GM23338 (cell line): Measurements from ENCODE around the gene ARHGAP42. TPM values are rescaled to one million over a fixed set of nuclear protein-coding genes. Genes with fewer than 3 reads are reported as not detected.

Source experiments
- ATAC-seq: fragments of 200-7000 bp; cut with Tn5 transposase; 3 replicates; pipeline ENCODE4 v1.9.1; 2020
- DNase-seq: peaks from one replicate; pipeline ENCODE4 v3.0.0-alpha.2; 2015; ENCODE audit warnings: low spot score
- H2AFZ ChIP-seq: fragments of 200-600 bp; sonication (generic); 2 replicates; pipeline ENCODE4 v1.8.0; 2016; ENCODE audit warnings: antibody characterized with exemption, mild to moderate bottlenecking, moderate library complexity
- H3F3A ChIP-seq: fragments of 200-600 bp; sonication (generic); replicated peaks from 2 replicates; pipeline ENCODE4 v1.8.0; 2017; ENCODE audit warnings: antibody characterized with exemption, mixed run types, low read depth
- H3K27ac ChIP-seq: fragments of 200-600 bp; sonication (generic); 2 replicates; pipeline ENCODE4 v1.6.1; 2016; ENCODE audit warnings: low read depth
- H3K27me3 ChIP-seq: fragments of 200-600 bp; sonication (generic); 2 replicates; pipeline ENCODE4 v1.8.0; 2016; ENCODE audit warnings: mild to moderate bottlenecking, mixed run types, moderate library complexity; ENCODE audit not compliant: insufficient read depth
- H3K36me3 ChIP-seq: fragments of 200-600 bp; sonication (generic); 2 replicates; pipeline ENCODE4 v1.8.0; 2016; ENCODE audit warnings: mild to moderate bottlenecking; ENCODE audit not compliant: insufficient read depth
- H3K4me1 ChIP-seq: fragments of 200-600 bp; sonication (generic); 2 replicates; pipeline ENCODE4 v1.8.0; 2016; ENCODE audit warnings: mild to moderate bottlenecking, moderate library complexity; ENCODE audit not compliant: insufficient read depth
- H3K4me2 ChIP-seq: fragments of 200-600 bp; sonication (generic); 2 replicates; pipeline ENCODE4 v1.7.1; 2017; ENCODE audit warnings: mixed run types
- H3K4me3 ChIP-seq: fragments of 200-600 bp; sonication (generic); 2 replicates; pipeline ENCODE4 v1.6.1; 2016; ENCODE audit warnings: mixed run types
- H3K79me2 ChIP-seq: fragments of 200-600 bp; sonication (generic); replicated peaks from 2 replicates; pipeline ENCODE4 v1.8.0; 2017; ENCODE audit warnings: mild to moderate bottlenecking; ENCODE audit not compliant: insufficient read depth
- H3K9me2 ChIP-seq: fragments of 200-600 bp; sonication (generic); 2 replicates; pipeline ENCODE4 v1.8.0; 2017; ENCODE audit not compliant: insufficient read depth
- H4K20me1 ChIP-seq: fragments of 200-600 bp; sonication (generic); replicated peaks from 2 replicates; pipeline ENCODE4 v1.8.0; 2017; ENCODE audit warnings: mild to moderate bottlenecking; ENCODE audit not compliant: insufficient read depth
- H3K27ac Mint-ChIP-seq: 2 replicates; pipeline ENCODE4 v1.8.0; 2020; ENCODE audit warnings: inconsistent platforms, mild to moderate bottlenecking, moderate library complexity, mixed read lengths
- H3K27me3 Mint-ChIP-seq: 3 replicates; pipeline ENCODE4 v1.8.0; 2022; ENCODE audit warnings: low read depth, mild to moderate bottlenecking, moderate library complexity, mixed read lengths, inconsistent platforms; ENCODE audit not compliant: insufficient read depth, poor library complexity
- H3K36me3 Mint-ChIP-seq: 3 replicates; pipeline ENCODE4 v1.8.0; 2021; ENCODE audit warnings: low read depth, mild to moderate bottlenecking, inconsistent platforms, moderate library complexity, mixed read lengths
- H3K4me1 Mint-ChIP-seq: 3 replicates; pipeline ENCODE4 v1.8.0; 2020; ENCODE audit warnings: mild to moderate bottlenecking, inconsistent platforms, mixed read lengths
- H3K4me3 Mint-ChIP-seq: 3 replicates; pipeline ENCODE4 v1.8.0; 2021; ENCODE audit warnings: moderate library complexity, mild to moderate bottlenecking, inconsistent platforms, mixed read lengths
- H3K9me3 Mint-ChIP-seq: 3 replicates; pipeline ENCODE4 v1.8.0; 2020; ENCODE audit warnings: moderate library complexity, mild to moderate bottlenecking, inconsistent platforms, mixed read lengths
- CREB1 ChIP-seq: fragments of 250-450 bp; sonication (Bioruptor Pico); IDR thresholded peaks from 2 replicates; pipeline ENCODE4 v1.5.0; 2020; ENCODE audit warnings: low read depth, mild to moderate bottlenecking, moderate library complexity
- CTCF ChIP-seq, 2 experiments: fragments of 200-600 bp in 1 of 2; sonication (generic) in 1 of 2; conservative IDR thresholded peaks; 2 replicates each; pipeline versions ENCODE4 v1.5.1 to v1.6.1; 2016 to 2017; ENCODE audit warnings: antibody characterized with exemption in 2 of 2, low read depth in 2 of 2, mild to moderate bottlenecking in 2 of 2, moderate library complexity in 1 of 2
- ETS1 ChIP-seq: IDR thresholded peaks from 2 replicates; pipeline ENCODE4 v1.6.1; 2016; ENCODE audit warnings: antibody characterized with exemption
- EZH2 ChIP-seq: fragments of 200-600 bp; sonication (generic); IDR thresholded peaks from one replicate; pipeline ENCODE4 v1.8.0; 2017; ENCODE audit warnings: antibody characterized with exemption, mild to moderate bottlenecking, low read depth; ENCODE audit not compliant: unreplicated experiment
- EZH2phosphoT487 ChIP-seq: fragments of 200-600 bp; sonication (generic); IDR thresholded peaks from one replicate; pipeline ENCODE4 v1.8.1; 2018; ENCODE audit warnings: antibody characterized with exemption; ENCODE audit not compliant: unreplicated experiment
- JUNB ChIP-seq: IDR thresholded peaks from one replicate; pipeline ENCODE4 v1.6.1; 2016; ENCODE audit warnings: antibody characterized with exemption; ENCODE audit not compliant: unreplicated experiment
- NANOG ChIP-seq: IDR thresholded peaks from 2 replicates; pipeline ENCODE4 v1.6.1; 2016; ENCODE audit warnings: antibody characterized with exemption, borderline replicate concordance
- POLR2AphosphoS5 ChIP-seq: IDR thresholded peaks from 2 replicates; pipeline ENCODE4 v1.6.1; 2016; ENCODE audit warnings: antibody characterized with exemption, low read depth
- REST ChIP-seq: IDR thresholded peaks from one replicate; pipeline ENCODE4 v1.6.1; 2018; ENCODE audit warnings: antibody characterized with exemption; ENCODE audit not compliant: unreplicated experiment
- STAT1 ChIP-seq: IDR thresholded peaks from one replicate; pipeline ENCODE4 v1.6.1; 2016; ENCODE audit warnings: antibody characterized with exemption; ENCODE audit not compliant: unreplicated experiment
- ZNF114 ChIP-seq: fragments of 250-450 bp; sonication (Bioruptor Pico); IDR thresholded peaks from 2 replicates; pipeline ENCODE4 v1.5.0; 2020; ENCODE audit warnings: mild to moderate bottlenecking, moderate library complexity
- ZNF331 ChIP-seq: fragments of 250-450 bp; sonication (Bioruptor Pico); IDR thresholded peaks from 2 replicates; pipeline ENCODE4 v1.5.0; 2020; ENCODE audit warnings: low read depth, mild to moderate bottlenecking, moderate library complexity
- polyA plus RNA-seq: library from polyadenylated mRNA; unstranded; fragments of >200 nt; fragmentation: Nextera tagmentation; extraction: Ambion mirVana; gene quantifications from 2 replicates; pipeline ENCODE4 v1.2.1, GENCODE V29; 2016
- total RNA-seq: library from RNA; depleted of rRNA; stranded (reverse); fragments of >200 nt; shearing (Covaris generic); gene quantifications from 2 replicates; pipeline ENCODE4 v1.2.3, GENCODE V29; 2014
- TF ChIP-seq, protein P1 (sequence below): fragments of 250-450 bp; sonication (Bioruptor Pico); IDR thresholded peaks from 2 replicates; pipeline ENCODE4 v1.5.0; 2020; ENCODE audit warnings: mild to moderate bottlenecking, moderate library complexity

ARHGAP42 gene
- total and polyA plus RNA-seq, 2 experiments from 2014 or later = 23.7 to 35.7 TPM

DNA sequence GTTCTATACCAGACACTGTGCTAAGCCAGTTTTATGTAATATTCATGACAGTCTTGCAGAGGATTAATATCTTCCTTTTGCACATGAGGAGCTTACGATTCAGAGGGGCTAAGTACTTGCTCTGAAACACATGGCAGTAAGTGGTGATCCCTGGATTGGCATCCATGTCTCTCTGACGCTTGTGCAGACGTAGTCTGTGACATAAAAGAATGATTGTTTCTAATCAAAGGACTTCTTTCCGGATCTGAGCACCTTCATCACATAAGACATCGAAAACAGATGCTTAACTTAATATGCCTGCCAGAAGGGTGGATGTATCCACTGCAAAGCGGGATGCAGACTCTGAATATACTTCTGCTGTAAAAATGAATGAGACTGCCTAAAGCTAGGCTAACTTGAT is 74.8 kb downstream of the ARHGAP42 start:
- Mint-ChIP-seq H3K9me3 (no peaks in the 10 kb centered on the region; the same call in 2 of the 3 replicates), H3K27ac (no peak overlapping the region), H3K27me3 (peaks cover 2% of the 10 kb centered on the region), H3K36me3 (no peaks in the 10 kb centered on the region; the same call in 2 of the 3 replicates), H3K4me3 (no peak overlapping the region), H3K4me1 (peaks cover 24% of the 10 kb centered on the region)
- peaks cover 17% of the 10 kb centered on the region for H3K4me1 ChIP-seq
- H3K9me2 ChIP-seq = no peaks in the 10 kb centered on the region
- no peak for DNase-seq
- no peak for TF ChIP-seq STAT1
- no peak for TF ChIP-seq EZH2phosphoT487
- TF ChIP-seq, protein P1, sequence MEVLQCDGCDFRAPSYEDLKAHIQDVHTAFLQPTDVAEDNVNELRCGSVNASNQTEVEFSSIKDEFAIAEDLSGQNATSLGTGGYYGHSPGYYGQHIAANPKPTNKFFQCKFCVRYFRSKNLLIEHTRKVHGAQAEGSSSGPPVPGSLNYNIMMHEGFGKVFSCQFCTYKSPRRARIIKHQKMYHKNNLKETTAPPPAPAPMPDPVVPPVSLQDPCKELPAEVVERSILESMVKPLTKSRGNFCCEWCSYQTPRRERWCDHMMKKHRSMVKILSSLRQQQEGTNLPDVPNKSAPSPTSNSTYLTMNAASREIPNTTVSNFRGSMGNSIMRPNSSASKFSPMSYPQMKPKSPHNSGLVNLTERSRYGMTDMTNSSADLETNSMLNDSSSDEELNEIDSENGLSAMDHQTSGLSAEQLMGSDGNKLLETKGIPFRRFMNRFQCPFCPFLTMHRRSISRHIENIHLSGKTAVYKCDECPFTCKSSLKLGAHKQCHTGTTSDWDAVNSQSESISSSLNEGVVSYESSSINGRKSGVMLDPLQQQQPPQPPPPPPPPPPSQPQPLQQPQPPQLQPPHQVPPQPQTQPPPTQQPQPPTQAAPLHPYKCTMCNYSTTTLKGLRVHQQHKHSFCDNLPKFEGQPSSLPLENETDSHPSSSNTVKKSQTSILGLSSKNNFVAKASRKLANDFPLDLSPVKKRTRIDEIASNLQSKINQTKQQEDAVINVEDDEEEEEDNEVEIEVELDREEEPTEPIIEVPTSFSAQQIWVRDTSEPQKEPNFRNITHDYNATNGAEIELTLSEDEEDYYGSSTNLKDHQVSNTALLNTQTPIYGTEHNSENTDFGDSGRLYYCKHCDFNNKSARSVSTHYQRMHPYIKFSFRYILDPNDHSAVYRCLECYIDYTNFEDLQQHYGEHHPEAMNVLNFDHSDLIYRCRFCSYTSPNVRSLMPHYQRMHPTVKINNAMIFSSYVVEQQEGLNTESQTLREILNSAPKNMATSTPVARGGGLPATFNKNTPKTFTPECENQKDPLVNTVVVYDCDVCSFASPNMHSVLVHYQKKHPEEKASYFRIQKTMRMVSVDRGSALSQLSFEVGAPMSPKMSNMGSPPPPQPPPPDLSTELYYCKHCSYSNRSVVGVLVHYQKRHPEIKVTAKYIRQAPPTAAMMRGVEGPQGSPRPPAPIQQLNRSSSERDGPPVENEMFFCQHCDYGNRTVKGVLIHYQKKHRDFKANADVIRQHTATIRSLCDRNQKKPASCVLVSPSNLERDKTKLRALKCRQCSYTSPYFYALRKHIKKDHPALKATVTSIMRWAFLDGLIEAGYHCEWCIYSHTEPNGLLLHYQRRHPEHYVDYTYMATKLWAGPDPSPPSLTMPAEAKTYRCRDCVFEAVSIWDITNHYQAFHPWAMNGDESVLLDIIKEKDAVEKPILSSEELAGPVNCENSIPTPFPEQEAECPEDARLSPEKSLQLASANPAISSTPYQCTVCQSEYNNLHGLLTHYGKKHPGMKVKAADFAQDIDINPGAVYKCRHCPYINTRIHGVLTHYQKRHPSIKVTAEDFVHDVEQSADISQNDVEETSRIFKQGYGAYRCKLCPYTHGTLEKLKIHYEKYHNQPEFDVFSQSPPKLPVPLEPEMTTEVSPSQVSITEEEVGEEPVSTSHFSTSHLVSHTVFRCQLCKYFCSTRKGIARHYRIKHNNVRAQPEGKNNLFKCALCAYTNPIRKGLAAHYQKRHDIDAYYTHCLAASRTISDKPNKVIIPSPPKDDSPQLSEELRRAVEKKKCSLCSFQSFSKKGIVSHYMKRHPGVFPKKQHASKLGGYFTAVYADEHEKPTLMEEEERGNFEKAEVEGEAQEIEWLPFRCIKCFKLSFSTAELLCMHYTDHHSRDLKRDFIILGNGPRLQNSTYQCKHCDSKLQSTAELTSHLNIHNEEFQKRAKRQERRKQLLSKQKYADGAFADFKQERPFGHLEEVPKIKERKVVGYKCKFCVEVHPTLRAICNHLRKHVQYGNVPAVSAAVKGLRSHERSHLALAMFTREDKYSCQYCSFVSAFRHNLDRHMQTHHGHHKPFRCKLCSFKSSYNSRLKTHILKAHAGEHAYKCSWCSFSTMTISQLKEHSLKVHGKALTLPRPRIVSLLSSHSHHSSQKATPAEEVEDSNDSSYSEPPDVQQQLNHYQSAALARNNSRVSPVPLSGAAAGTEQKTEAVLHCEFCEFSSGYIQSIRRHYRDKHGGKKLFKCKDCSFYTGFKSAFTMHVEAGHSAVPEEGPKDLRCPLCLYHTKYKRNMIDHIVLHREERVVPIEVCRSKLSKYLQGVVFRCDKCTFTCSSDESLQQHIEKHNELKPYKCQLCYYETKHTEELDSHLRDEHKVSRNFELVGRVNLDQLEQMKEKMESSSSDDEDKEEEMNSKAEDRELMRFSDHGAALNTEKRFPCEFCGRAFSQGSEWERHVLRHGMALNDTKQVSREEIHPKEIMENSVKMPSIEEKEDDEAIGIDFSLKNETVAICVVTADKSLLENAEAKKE (CRISPR knock-in tag) = no peak
- no peak for TF ChIP-seq POLR2AphosphoS5
- no peak for TF ChIP-seq ZNF114 (CRISPR knock-in tag)
- TF ChIP-seq ZNF331 (CRISPR knock-in tag) = no peak
- no peak for TF ChIP-seq CREB1 (CRISPR knock-in tag)
- no peak for TF ChIP-seq REST
- no peak for TF ChIP-seq ETS1
- TF ChIP-seq EZH2 = no peak
- TF ChIP-seq CTCF (conservative IDR thresholded peaks at IDR 0.05; ENCODE audit: low read depth in 2 of 2) = no peak
- TF ChIP-seq NANOG = no peak
- TF ChIP-seq JUNB = no peak
- no peak for ATAC-seq
- no peaks in the 10 kb centered on the region for H3K27me3 ChIP-seq
- no peaks in the 10 kb centered on the region for H3F3A ChIP-seq
- H3K4me3 ChIP-seq = no peak overlapping the region
- no peaks in the 10 kb centered on the region for H3K36me3 ChIP-seq
- no peak overlapping the region for H2AFZ ChIP-seq
- no peaks in the 10 kb centered on the region for H4K20me1 ChIP-seq
- H3K4me2 ChIP-seq = no peak overlapping the region
- peak overlapping the region; percentile 16; the same call in 1 of the 2 replicates for H3K27ac ChIP-seq
- peaks cover 31% of the 10 kb centered on the region for H3K79me2 ChIP-seq
